Heart right ventricle (tissue), 16 donors: ENCODE results near the gene ZBTB8B. TPM values are rescaled to one million over a fixed set of nuclear protein-coding genes. Genes with fewer than 3 reads are reported as not detected.

Source experiments
- ATAC-seq, 8 donors: fragments of 200-7000 bp; cut with Tn5 transposase; one replicate each; pipeline ENCODE4 v1.9.1; 2020; ENCODE audit warnings: mild to moderate bottlenecking in 8 of 8, moderate library complexity in 8 of 8, moderate number of reproducible peaks in 1 of 8
- DNase-seq, 2 donors: peaks; one replicate each; pipeline ENCODE4 v3.0.0-alpha.2; 2020
- H3K27ac ChIP-seq, 10 donors: fragments of 200-600 bp; sonication (generic) in 2 of 10; one replicate each; pipeline versions ENCODE4 v1.5.0 to v1.8.0; 2020 to 2022; ENCODE audit warnings: mild to moderate bottlenecking in 3 of 10
- H3K27me3 ChIP-seq, 7 donors: fragments of 200-600 bp; one replicate each; pipeline ENCODE4 v1.8.0; 2021 to 2022; ENCODE audit warnings: mild to moderate bottlenecking in 2 of 7
- H3K36me3 ChIP-seq, 9 donors: fragments of 200-600 bp; sonication (generic) in 1 of 9; one replicate each; pipeline versions ENCODE4 v1.5.0 to v1.8.0; 2020 to 2022; ENCODE audit warnings: mild to moderate bottlenecking in 2 of 9
- H3K4me1 ChIP-seq, 9 donors: fragments of 200-600 bp; sonication (generic) in 1 of 9; one replicate each; pipeline versions ENCODE4 v1.5.0 to v1.8.0; 2020 to 2022; ENCODE audit warnings: mild to moderate bottlenecking in 4 of 9
- H3K4me3 ChIP-seq, 10 donors: fragments of 200-600 bp; sonication (generic) in 2 of 10; one replicate each; pipeline versions ENCODE4 v1.5.0 to v1.8.0; 2020 to 2022; ENCODE audit warnings: mild to moderate bottlenecking in 7 of 10, moderate library complexity in 2 of 10
- H3K9me3 ChIP-seq, 11 donors: fragments of 200-600 bp in 10 of 11; sonication (generic) in 2 of 11; one replicate each; pipeline versions ENCODE4 v1.5.0 to v1.8.0; 2013 to 2022; ENCODE audit warnings: mild to moderate bottlenecking in 2 of 11, control low read depth in 1 of 11, moderate library complexity in 1 of 11
- WGBS, 2 donors: extraction: QIAGEN DNeasy Blood & Tissue Kit; methylation state at CpG; one replicate each; pipeline ENCODE4 v1.1.7; 2013; ENCODE audit warnings: inconsistent platforms in 1 of 2; 5-methylcytosine and 5-hydroxymethylcytosine counted together
- intact Hi-C, 10 donors: fragments of 100-400 bp; cut with DNase I; formaldehyde crosslinking; loops; one replicate each; pipeline versions ENCODE4 v1.11.1 to v1.14.2; 2022
- polyA plus RNA-seq, 2 donors: library from polyadenylated mRNA; stranded (reverse); fragments of 200-250 nt; gene quantifications; one replicate each; pipeline ENCODE4 v1.2.3, GENCODE V29; 2013
- total RNA-seq, 10 donors: library from RNA; stranded (reverse); fragmentation: NEBNext Ultra II Directional in 3 of 10; extraction: Animal tissue kit (Norgen Biotek cat#: 25700) in 3 of 10; gene quantifications; one replicate each; pipeline versions ENCODE4 v1.2.1 to v1.2.4, GENCODE V29; 2021 to 2023
- TF ChIP-seq, protein P1 (sequence below), 9 donors: fragments of 200-600 bp; sonication (generic) in 2 of 9; IDR thresholded peaks; one replicate each; pipeline versions ENCODE4 v1.5.0 to v1.8.0; 2021 to 2022; ENCODE audit warnings: antibody characterized with exemption in 9 of 9, mild to moderate bottlenecking in 5 of 9, moderate library complexity in 1 of 9
- donor health status: Arrhythmogenic right ventricular cardiomyopathy.
- donor health status: ischemic (EF 13 %, LVEDD 7.1; RV severe dilation, severe dysfunction).
- donor health status: healthy with polysubstance abuse.
- donor health status: DM: no; HTN: yes; CAD: no.
- donor health status: DM: no; HTN: no; CAD: no.
- donor health status: ischemic (EF 25% LVEDD 6.9; RV normal size, moderate dysfunction).
- donor health status: ischemic (EF 25% LVEDD 5.7; RV mildly dilated, moderate dysfunction).
- donor health status: healthy.
- donor health status: DM: yes; HTN: yes; CAD: no.
- donor health status: Ischemic cardiomyopathy.
- donor health status: ischemic (EF 35%, LVEDD 5.7; RV mildly dilated, moderate dysfunction).
- donor health status: nonischemic (EF 11% LVEDD 7.7; RV severe dilation, severe dysfunction).
- donor health status: DM: yes; HTN: yes; CAD: no.
- donor health status: PGD.
- donor health status: ischemic (EF 29% LVEDD 5.4; RV normal size, mild dysfunction).
- donor health status: nonischemic (EF 23%, LVEDD 6.1; RV moderate dilation, normal function).

The ZBTB8B gene
- total and polyA plus RNA-seq, 12 donors: under 0.01 to 0.04 (median 0.02) TPM; not detected in 6

DNA sequence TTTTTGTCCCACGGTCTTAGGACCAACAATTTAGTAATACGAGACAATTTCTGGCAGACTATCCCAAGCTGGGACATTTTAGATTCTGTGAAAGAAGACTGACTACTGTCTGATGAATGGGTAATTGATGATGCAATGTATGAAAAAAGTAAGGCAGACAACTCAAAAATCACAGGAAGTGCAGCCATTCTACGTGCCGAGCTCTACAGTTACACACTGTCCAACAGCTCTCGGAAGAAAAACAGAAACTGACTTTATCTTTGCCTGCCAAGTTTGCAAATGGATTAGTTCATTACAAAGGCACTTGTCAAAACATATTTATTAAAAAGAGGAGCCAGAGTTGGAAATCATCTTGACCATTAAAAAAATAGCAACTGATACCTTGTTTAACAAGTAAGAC, 31.3 kb downstream of the ZBTB8B start:
- H3K4me1 ChIP-seq: peaks cover 0 to 30% (median 17%) of the 10 kb centered on the region in 9 donors
- TF ChIP-seq, protein P1, sequence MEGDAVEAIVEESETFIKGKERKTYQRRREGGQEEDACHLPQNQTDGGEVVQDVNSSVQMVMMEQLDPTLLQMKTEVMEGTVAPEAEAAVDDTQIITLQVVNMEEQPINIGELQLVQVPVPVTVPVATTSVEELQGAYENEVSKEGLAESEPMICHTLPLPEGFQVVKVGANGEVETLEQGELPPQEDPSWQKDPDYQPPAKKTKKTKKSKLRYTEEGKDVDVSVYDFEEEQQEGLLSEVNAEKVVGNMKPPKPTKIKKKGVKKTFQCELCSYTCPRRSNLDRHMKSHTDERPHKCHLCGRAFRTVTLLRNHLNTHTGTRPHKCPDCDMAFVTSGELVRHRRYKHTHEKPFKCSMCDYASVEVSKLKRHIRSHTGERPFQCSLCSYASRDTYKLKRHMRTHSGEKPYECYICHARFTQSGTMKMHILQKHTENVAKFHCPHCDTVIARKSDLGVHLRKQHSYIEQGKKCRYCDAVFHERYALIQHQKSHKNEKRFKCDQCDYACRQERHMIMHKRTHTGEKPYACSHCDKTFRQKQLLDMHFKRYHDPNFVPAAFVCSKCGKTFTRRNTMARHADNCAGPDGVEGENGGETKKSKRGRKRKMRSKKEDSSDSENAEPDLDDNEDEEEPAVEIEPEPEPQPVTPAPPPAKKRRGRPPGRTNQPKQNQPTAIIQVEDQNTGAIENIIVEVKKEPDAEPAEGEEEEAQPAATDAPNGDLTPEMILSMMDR (IDR thresholded peaks at IDR 0.05): no peak
- H3K27ac ChIP-seq: peak overlapping the region in 8 of 10 donors; percentile 6 to 70 (median 46)
- no peaks in the 10 kb centered on the region for H3K9me3 ChIP-seq
- H3K27me3 ChIP-seq: no peaks in the 10 kb centered on the region
- peak overlapping the region in 2 of 10 donors; percentile 9 to 20 for H3K4me3 ChIP-seq
- H3K36me3 ChIP-seq: no peaks in the 10 kb centered on the region
- intact Hi-C loops: loop anchor here in 2 of 10 donors (5.0 kb wide), 2 partner anchors 39 to 49 kb away; no protein-coding TSS in a partner anchor
- DNase-seq (no peak), ATAC-seq (peak in 3 of 8 donors; percentile 34 to 63 (median 54))
- WGBS, 2 donors: 24 to 31% methylated on average over 5 of the region's 5 CpGs

DNA sequence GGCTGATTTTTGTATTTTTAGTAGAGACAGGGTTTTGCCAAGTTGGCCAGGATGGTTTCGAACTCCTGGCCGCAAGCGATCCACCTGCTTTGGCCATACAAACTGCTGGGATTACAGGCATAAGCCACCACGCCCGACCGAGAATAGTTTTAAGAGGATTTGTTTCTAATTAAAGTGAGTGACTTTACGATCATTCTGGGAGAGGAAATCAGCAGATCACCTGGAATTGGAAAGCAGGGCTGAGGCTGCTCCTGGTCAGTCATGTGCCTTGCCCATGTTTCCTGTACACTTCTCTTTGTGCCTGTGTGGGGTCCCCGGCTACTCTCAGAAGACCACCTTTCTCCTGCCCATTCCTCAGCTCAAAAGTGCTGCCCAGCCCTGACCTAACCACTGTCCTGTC, 33.9 kb downstream of the ZBTB8B start:
- Histone ChIP-seq H3K36me3 (no peaks in the 10 kb centered on the region), H3K4me1 (peaks cover 3 to 35% (median 28%) of the 10 kb centered on the region in 9 donors), H3K27ac (no peak overlapping the region), H3K27me3 (no peaks in the 10 kb centered on the region), H3K9me3 (no peaks in the 10 kb centered on the region), H3K4me3 (no peak overlapping the region)
- no peak for ATAC-seq
- intact Hi-C loops: loop anchor here in 2 of 10 donors (5.0 kb wide), 2 partner anchors 41 to 51 kb away; no protein-coding TSS in a partner anchor
- no peak for DNase-seq
- TF ChIP-seq, protein P1 (IDR thresholded peaks at IDR 0.05): no peak
- WGBS, 2 donors: 85 to 93% methylated on average over 8 of the region's 8 CpGs

DNA sequence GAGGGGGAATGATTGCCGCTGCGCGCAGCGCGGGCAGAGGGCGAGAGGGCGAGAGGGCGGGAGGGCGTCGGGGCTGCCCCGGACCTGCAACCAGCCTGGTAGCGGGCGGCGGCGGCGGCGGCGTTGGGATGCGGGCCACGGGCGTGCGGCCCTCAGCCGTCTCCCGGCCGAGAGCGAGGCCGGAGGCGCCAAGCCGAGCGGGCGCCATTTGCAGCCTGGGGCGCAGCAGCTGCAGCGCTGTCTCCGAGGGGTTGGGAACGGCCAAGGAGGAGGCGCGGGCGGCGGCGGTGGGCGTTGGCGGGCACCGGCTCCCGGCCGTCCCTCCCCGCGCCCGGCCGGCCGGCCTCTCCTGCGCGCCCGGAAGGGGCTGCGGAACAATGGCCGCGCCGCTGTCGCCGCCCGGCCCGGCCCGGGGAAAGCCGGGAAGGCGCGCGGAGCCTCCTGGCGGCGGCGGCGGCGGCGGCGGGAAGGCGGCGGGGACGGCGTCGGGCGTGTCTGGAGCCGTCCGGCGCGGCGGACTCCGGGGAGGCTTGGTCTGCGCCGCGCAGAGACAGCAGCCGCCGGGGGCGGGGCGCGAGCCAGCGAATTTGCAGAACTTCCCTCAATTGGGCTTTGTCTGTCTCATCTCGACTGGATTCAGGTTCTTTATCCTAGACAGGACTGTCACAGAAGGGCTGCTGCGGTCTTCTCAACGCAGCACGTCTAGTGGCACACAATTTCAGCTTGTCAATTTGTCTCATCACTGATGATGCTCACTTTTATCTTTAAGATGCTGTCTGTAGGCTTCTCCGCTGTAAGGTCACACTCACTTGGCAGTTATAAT, 35.7 kb downstream of the ZBTB8B start:
- H3K27me3 ChIP-seq: no peaks in the 10 kb centered on the region
- no peaks in the 10 kb centered on the region for H3K36me3 ChIP-seq
- peak overlapping the region; percentile 44 to 93 (median 76) for H3K4me3 ChIP-seq
- peaks cover 3 to 33% (median 23%) of the 10 kb centered on the region in 9 donors for H3K4me1 ChIP-seq
- H3K9me3 ChIP-seq: no peaks in the 10 kb centered on the region
- ATAC-seq (peak; percentile 79 to 92 (median 87)), DNase-seq (peak; percentile 60 to 81)
- WGBS, 2 donors: 1% methylated on average over 60 to 99 of the region's 99 CpGs
- H3K27ac ChIP-seq: peak overlapping the region; percentile 92 to 100 (median 98)
- intact Hi-C loops: loop anchor here in 2 of 10 donors (2.0 kb wide), 1 partner anchor 38 kb away; the partner anchor contains the start of gene ZBTB8A (in 2 of the 2)
- TF ChIP-seq, protein P1 (IDR thresholded peaks at IDR 0.05): peak in 6 of 9 donors; percentile 11 to 48 (median 32)

DNA sequence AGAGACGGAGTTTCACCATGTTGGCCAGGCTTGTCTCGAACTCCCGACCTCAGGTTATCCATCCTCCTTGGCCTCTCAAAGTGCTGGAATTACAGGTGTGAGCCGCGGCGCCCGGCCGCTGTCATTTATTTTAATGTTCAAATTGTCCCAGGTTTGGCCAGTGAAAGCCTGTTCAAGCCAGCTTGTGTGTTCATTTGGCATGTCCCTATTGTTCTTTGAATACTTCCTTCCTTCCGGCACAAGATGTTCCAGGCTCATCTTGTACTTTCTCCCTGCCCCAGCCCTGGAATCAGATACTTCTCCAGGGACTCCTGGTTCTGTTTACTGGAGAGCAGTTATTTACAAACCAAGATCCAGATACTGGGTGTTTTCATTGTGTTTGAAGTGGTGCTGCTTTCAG, 37.0 kb downstream of the ZBTB8B start:
- Histone ChIP-seq H3K27me3 (no peaks in the 10 kb centered on the region), H3K36me3 (no peaks in the 10 kb centered on the region), H3K4me3 (no peak overlapping the region), H3K9me3 (no peaks in the 10 kb centered on the region), H3K27ac (peak overlapping the region; percentile 92 to 100 (median 98)), H3K4me1 (peaks cover 2 to 24% (median 14%) of the 10 kb centered on the region in 9 donors)
- WGBS, 2 donors: 65 to 87% methylated on average over 9 of the region's 9 CpGs
- ATAC-seq (peak in 7 of 8 donors; percentile 23 to 88 (median 53)), DNase-seq (peak; percentile 11 to 35)
- TF ChIP-seq, protein P1 (IDR thresholded peaks at IDR 0.05): no peak
- intact Hi-C loops: loop anchor here in 2 of 10 donors (2.0 kb wide), 1 partner anchor 37 kb away; the partner anchor contains the start of gene ZBTB8A (in 2 of the 2)
